ENCODE data around the gene PRDX1.
"Not testable (repeated sequence)": the region's sequence is repeated elsewhere in the genome, so short reads cannot be mapped to it uniquely, and the experiment has no call there.

The PRDX1 gene

DNA sequence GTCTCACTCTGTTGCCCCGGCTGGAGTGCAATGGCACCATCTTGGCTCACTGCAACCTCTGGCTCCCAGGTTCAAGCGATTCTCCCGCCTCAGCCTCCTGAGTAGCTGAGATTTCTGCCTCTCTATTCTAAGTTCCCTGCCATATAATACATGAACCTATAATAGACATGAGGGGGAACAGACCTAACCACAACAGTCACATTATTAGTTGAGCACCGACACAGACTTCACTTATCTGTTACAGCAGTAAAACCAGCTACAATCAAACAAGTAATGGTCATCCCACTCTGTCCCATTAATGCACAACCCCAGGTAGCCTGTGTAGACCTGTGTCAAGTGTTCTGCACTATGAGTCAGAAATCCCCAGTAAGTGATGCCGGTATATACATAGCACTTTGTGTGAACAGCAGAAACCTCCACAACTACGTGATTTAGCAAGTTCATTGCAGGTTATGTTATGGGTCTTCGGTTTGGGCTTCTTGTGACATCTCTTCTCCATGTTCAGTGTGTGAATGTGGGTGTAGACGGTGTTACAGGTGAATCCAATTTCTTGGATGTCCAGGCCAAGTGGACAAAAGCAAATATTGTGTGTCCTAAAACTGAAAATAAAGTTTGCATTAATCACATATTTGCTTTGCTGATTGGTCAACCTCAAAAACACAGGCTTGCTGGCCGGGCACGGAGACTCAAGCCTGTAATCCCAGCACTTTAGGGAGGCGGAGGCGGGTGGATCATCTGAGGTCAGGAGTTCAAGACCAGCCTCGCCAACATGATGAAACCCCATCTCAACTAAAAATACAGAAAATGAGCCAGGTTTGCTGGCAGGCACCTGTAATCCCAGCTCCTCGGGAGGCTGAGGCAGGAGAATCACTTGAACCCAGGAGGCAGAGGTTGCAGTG lies 18.0 kb downstream of the PRDX1 start:
- DNase-seq (ENCODE audit: low read depth), result no peak

DNA sequence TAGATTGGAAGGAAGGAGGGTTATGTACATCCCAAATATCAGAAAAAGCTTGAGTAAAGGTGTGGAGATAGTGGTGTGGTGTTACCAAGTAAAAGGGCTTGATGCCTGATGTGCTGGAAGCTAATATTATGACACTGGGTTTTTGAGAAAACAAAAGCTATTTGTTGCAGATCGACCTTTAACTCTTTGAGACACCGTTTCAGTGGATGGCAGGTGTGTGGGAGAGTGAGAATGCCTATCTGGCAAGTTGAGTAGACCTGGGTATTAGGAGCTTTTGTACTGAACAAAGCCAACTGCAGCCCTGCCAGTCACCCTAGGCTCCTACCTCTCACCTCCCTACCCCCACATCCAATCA lies 20.2 kb downstream of the PRDX1 start:
- DNase-seq (ENCODE audit: low read depth), result no peak

DNA sequence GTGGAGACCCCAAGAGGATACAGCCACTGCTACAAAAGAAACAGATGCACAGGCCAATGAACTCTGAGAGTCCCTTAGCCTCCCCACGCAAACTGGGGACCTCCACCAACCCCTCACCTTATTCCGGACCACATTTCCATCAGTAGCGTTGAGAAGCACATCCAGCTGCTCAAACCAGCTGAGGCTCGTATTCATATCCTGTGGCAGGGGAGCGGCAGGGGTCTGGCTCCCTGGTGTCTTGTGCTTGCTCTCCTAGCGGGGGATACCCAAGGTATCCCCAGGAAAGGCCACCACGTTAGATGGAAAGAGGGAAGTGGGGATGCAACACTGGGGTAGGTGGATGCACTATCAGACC lies 22.3 kb downstream of the PRDX1 start:
- no peak for DNase-seq (ENCODE audit: low read depth)

DNA sequence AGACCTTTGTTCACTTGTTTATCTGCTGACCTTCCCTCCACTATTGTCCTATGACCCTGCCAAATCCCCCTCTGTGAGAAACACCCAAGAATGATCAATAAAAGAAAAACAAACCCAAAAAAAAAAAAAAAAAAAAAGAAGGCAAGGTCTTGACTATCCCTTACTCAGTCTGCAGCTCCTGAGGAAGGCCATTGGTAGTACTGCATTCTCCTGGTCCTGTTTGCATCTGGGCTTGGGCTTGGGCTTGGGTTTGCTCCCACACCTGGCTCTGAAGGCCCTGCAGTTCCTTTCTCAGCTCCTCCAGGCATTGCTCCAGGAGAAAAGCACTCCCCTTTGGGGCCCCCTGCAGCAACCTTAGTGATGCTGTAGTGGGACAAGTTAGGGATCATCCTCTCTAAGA lies 23.4 kb downstream of the PRDX1 start:
- no peak for DNase-seq (ENCODE audit: low read depth)

DNA sequence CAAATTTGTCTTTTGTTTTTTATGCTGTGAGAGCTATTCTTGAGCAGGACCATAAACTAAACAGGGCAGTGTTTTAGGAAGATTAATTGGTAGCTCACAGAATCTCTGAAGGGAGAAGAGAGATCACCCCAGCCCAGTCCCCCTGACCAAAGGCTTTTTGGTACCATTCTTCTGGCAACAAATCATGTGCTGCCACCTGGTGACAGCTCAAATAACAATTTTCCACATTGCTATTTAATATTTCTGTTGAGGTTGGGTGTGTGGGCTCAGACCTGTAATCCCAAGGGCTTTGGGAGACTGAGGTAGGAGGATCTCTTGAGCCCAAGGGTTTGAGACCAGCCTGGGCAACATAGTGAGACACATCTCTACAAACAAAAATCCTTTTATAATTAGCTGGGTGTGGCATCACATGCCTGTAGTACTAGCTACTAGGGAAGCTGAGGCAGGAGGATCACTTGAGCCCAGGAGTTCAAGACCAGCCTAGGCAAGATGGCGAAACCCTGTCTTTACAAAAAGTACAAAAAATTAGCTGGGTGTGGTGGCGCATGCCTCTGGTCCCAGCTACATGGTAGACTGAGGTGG lies 28.5 kb downstream of the PRDX1 start:
- peak; percentile 41 for DNase-seq (ENCODE audit: low read depth)

DNA sequence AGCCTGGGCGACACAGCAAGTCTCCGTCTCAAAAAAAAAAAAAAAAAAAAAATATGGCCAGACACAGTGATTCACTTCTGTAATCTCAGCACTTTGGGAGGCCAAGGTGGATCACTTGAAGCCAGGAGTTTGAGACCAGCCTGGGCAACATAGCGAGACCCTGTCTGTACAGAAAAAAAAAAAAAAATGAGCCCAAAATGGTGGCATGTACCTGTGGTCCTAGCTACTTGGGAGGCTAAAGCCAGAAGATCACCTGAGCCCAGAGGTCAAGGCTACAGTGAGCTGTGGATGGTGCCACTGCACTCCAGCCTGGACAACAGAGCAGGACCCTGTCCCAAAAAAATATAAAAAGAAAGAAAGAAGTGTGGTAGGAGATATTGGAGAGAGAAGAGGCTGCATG lies 29.0 kb downstream of the PRDX1 start:
- no peak for DNase-seq (ENCODE audit: low read depth)

DNA sequence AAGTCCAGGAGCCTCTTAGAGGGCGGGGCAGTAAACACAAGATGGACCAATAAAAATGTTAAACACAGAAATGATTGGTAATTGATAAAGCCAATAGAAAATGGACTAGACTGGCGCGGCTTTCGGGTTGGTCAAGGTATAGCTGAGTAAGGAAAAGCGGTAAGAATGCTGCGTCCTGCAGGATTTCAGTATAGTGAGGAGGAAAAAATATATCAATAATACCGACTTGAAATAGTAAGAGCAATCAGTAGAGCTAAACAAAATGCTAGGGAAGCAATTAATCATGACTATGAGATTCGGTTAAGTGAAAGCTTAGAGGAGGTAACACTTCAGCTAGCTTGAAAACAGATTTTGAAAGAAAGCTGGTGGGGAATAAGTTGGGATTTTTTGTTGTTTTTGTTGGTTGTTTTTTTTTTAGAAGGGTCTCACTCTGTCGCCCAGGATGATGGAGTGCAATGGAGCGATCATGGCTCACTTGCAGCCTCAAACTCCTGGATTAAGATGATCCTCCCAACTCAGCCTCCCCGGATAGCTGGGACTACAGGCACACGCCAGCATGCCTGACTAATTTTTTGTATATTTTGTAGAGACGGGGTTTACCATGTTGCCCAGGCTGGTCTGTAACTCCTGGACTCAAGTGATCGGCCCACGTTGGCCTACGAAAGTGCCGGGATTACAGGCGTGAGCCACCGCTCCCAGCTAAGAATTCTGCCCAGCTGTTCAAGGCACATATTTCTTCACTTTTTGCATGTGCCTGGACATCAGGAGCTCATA lies 30.0 kb downstream of the PRDX1 start:
- DNase-seq (ENCODE audit: low read depth), result no peak

DNA sequence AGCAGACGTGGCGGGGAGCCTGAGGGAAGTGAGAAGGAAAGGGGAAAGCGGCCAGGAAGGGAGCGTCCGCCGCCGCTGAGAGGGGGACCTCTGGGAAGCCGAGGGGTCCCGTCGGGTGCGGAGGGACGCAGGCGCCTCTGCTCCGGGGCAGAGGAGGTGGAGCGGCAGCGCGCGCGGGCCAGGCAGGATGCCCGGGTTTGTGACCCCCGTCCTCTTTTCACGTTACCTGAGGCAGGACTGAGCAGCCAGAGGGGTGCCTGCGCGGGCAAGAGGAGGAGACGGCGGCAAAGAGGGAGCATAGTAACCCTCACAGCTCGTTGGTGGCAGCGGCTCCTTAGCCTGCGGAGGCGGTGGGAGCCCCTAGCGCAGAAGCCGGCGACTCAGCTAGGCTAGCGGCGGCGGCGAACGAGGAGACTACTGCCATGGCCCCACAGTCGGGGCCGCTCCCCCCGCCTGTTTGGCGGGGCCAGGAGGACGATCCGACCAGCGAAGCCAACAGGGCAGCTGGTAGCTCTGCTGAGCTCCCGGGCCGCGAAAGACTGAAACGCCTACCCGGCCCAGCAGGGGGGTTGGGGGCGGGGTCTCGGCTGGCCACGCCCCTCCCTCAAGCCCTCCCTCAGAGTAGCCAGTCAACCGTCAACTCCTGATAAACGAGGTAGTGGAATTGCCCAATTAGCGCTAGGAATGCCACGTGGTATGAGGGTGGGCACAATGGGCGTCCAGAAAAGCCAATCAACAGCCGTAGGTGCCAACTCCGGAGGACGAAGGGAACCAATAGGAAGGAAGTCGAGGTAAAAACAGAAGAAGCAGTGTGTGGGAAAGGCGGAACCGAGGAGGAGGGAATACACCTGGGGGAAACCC lies 30.8 kb downstream of the PRDX1 start, which contains the start of gene TESK2:
TESK2 (minus strand) TSS at position 538 of the 861 bp plus-strand sequence. CDS start 33,378 bp downstream, outside the sequence.
- DNase-seq (ENCODE audit: low read depth), result peak; percentile 91

DNA sequence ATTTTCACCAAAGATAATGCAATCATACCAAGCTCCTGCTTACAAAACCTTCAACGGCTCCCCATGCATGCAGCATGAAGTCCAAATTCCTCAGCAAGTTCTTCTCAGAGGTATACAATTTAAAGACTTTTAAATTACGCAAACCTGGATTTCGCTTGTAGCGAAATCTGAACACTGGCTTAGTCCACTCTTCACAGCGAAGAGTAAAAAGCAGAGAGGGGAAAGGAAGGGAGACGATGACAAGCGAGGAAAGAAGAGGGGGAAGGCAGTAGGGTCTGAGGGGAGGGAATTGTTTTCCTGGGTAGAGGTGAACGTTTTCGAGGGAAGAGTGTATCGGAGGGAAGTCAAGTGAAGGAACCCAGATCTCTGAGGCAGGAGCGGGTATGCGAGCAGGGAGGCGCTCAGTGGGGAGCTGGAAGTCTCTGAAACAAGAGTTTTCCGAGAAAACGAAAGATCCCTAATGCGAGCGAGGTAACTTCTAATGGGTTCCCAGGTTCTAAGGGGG lies 31.5 kb downstream of the PRDX1 start:
- DNase-seq (ENCODE audit: low read depth), result no peak

DNA sequence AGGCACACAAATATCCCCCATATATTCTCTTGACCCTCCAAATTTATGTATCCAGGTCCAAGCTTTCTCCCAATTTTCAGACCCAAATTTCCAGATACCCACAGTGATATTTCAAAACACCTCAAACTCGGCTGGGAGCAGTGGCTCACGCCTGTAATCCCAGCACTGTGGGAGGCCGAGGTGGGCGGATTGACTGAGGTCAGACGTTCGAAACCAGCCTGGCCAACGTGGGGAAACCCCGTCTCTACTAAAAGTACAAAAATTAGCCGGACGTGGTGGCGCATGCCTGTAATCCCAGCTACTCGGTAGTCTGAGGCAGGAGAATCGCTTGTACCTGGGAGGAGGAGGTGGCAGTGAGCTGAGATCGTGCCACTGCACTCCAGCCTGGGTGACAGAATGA lies 32.3 kb downstream of the PRDX1 start:
- DNase-seq (ENCODE audit: low read depth), result not testable (repeated sequence)

DNA sequence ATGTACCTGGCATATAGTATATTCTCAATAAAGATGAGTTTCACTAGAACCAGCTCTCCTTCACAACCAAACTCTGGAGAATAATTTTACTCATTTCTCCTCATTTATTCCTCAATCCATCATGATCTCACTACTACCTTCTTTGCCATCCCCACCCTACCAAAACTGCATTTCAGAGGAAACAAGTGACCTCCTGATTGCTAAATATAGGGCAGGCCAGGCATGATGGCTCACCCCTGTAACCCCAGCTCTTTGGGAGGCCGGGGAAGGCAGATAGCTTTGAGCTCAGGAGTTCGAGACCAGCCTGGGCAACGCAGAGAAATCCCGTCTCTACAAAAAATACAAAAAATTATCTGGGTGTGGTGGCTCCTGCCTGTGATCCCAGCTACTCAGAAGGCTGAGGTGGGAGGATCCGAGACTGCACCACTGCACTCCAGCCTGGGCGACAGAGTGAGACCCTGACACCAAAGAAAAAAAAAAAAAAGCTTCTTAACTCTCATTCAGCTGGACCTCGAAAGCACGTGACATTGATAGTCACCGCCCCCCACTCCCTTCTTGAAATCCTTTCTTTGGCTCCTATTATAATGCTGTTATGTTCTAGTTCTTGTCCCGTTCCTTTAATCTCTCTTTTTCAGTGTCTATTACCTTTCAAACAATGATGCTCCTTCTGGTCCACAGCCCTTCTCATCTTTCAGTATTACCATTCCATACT lies 32.9 kb downstream of the PRDX1 start:
- no peak for DNase-seq (ENCODE audit: low read depth)

DNA sequence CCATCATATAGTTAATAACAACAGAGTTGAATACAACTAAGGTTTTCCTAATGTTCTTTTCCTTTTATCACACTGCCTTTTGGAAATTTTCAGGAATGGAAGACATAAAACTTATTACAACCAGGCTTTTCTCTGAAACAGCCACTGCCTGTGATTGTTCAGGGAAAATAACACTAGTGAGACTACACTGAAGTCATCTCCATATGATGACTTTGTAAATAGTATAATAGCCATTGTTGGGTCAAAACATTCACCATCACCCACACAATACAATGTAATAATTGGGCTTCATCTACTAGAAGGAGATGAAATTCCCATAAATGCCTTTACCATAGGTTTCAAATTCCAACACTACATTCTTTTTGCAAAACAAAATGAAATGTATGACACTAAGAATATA lies 35.7 kb downstream of the PRDX1 start:
- no peak for DNase-seq (ENCODE audit: low read depth)

DNA sequence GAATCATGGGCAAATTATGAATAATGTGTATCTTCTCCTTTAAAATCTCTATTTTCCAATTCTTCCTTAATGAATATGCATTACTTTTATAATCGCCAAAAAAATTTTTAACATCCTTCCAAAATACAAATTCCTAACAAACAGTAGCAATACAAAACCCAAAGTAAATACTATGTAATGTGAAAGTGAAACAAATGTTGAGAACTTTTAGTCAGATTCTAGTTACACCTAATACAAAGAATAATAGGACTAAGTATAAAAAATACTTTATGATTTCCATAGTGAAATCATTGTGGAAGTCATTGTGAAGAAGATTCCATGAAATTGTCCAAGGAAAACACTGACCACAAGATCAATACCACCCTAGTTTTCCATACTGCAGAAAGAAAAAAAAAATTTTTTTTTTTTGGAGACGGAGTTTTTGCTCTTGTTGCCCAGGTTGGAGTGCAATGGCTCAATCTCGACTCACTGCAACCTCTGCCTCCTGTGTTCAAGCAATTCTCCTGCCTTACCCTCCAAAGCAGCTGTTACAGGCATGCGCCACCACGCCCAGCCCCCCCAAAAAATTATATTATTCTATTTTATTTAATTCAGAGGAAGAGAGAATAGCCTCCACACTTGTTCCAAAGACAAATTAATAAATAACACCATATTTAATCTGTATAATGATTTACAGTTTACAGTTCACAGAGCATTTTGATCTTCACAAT lies 42.5 kb downstream of the PRDX1 start:
- no peak for DNase-seq (ENCODE audit: low read depth)

DNA sequence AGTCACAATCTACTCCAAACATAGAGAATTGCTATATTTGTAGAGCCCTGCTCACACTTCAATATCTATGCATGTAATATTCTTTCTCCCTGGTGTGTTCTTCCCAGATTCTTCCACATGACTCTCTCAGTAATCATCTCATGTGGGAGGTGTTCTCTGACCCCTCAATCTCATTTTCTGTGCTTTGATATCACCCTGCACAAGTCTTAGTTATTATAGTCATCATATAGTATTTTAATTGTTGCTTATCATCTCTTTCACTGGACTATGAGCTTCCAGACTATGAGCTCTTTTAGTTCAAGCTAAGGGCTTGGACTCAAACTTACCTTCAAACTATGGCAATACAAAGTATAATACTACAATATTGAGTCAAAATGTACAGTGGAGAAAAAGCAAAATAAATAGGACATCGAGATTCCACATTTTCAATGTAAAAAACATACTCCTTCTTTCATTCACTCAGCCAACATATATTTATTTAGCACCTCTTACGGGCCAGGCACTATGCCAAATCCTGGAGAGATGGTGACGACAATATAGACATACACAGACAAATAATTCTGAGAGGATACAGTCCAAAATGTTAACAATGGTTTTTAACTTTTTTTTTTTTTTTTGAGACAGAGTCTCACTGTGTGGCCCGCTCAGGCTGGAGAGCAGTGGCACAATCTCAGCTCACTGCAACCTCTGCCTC lies 43.4 kb downstream of the PRDX1 start:
- DNase-seq (ENCODE audit: low read depth), result no peak

DNA sequence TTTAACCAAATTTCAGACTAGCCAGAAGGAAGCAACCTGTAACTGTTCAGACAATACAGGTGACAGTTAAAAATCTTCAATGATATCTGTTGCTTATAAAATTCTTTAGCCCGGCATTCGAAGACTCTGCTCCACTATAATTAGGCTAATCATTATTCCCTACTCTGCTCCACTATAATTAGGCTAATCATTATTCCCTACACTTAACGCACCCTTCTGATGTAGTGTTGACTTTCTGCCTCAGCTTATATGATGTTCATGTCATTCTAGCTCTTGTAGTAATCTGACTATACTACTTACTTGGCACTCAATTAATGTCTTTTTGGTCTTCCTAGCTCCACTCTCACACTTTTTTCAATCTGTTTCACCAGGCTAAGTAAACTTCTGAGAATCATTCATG lies 44.0 kb downstream of the PRDX1 start:
- DNase-seq (ENCODE audit: low read depth), result no peak

DNA sequence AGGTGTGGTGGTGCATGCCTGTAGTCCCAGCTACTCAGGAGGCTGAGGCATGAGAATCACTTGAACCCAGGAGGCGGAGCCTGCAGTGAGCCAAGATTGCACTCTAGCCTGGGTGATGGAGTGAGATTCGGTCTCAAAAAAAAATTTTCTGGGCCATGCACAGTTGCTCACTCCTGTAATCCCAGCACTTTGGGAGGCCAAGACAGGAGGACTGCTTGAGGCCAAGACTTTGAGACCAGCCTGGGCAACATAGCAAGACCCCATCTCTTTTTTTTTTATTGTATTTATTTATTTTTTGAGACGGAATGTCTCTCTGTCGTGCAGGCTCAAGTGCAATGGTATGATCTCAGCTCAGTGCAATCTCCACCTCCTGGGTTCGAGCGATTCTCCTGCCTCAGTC lies 47.5 kb downstream of the PRDX1 start:
- not testable (repeated sequence) for DNase-seq (ENCODE audit: low read depth)

DNA sequence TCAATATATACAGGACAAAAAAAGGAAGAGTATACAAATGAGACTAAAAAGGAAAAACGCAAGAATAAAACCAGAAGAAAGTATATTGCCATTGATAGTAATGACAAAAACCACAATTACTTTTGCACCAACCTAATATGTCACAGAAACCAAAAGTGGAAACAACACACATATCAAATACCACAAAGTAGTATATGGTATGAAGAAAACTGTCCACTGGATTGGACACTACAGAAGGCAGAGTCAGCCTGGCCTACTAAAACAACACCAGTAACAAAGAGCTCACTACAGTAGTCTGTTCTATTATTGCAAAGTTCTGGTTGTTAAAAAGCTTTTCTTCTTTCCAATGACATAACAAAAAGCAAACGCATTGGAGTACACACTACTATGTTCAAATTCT lies 48.4 kb downstream of the PRDX1 start:
- no peak for DNase-seq (ENCODE audit: low read depth)

DNA sequence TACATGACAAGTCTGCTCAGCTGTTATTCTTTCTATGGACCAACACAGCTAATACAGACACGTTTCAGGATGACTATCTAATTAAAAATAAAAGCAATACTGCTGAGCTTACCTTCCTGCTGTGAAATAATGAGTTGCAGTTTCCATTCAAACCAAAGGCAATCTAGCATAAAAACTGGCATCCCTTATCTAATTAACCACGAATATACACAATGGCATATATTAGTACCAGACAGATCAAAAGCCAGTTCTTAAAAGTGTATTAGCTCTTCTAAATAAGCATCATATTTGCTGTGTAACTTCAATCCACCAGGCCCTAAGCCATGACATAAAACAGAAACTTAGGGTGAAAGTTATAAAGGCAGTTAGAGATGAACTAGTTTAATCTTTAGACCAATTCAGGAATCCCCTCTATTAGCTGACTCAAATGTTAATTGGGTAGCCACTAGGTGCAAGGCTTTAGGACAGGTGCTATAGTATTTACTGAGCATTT lies 51.3 kb downstream of the PRDX1 start:
- DNase-seq (ENCODE audit: low read depth), result no peak

DNA sequence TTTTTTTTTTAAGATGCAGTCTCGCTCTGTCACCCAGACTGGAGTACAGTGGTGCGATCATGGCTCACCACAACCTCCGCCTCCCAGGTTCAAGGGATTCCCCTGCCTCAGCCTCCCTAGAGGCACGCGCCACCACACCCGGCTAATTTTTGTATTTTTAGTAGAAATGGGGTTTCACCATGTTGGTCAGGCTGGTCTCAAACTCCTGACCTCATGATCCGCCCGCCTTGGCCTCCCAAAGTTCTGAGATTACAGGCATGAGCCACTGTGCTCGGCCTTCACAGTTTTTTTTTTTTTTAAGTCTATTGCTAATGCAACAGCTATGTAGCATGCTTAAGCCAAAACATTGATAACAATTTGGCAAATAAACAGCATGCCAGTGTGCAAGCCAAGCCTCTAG lies 54.3 kb downstream of the PRDX1 start:
- not testable (repeated sequence) for DNase-seq (ENCODE audit: low read depth)

DNA sequence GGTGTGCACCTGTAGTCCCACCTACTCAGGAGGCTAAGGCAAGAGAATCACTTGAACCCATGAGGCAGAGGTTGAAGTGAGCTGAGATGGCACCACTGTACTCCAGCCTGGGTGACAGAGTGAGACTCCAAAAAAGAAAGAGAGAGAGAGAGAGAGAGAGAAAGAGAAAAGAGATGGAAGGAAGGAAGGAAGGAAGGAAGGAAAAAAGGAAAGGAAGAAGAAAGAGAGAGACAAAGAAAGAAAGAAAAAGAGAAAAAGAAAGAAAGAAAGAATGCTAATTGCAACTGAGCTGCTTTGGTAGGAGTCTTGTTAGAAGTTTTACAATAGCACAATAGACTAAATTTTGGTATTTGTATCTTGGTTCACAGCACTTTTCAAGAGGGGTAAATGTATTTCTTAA lies 56.4 kb downstream of the PRDX1 start:
- no peak for DNase-seq (ENCODE audit: low read depth)
